A549 (cell line): ENCODE results near the gene TLE1.

Experiments used
- CEBPB ChIP-seq, 2 experiments: fragments of >200 bp in 1 of 2; sonication (Bioruptor Twin) in 1 of 2; formaldehyde crosslinking in 1 of 2; IDR thresholded peaks; 2 replicates each; pipeline ENCODE4 v1.6.1; 2012 to 2016
- CHD2 ChIP-seq: fragments of 150-350 bp; IDR thresholded peaks from 2 replicates; pipeline ENCODE4 v1.6.1; 2014; ENCODE audit warnings: low read length; ENCODE audit not compliant: partially characterized antibody
- CHD4 ChIP-seq: fragments of 200-600 bp; sonication (generic); IDR thresholded peaks from 2 replicates; pipeline ENCODE4 v1.6.1; 2016; ENCODE audit warnings: antibody characterized with exemption, mild to moderate bottlenecking, borderline replicate concordance
- CTCF ChIP-seq: fragments of >200 bp; sonication (Bioruptor Twin); formaldehyde crosslinking; IDR thresholded peaks from 3 replicates; pipeline ENCODE4 v1.5.1; 2016
- EHMT2 ChIP-seq: fragments of 200-600 bp; sonication (generic); IDR thresholded peaks from 2 replicates; pipeline ENCODE4 v1.6.1; 2016; ENCODE audit warnings: antibody characterized with exemption, low read depth, mild to moderate bottlenecking, moderate library complexity
- EP300 ChIP-seq, 2 experiments: fragments of >200 bp; sonication (Bioruptor Twin); formaldehyde crosslinking; IDR thresholded peaks; 2 replicates in 1 of 2; 3 replicates in 1 of 2; pipeline ENCODE4 v1.6.1; 2016 to 2017
- MYC ChIP-seq: IDR thresholded peaks from 2 replicates; pipeline ENCODE4 v1.6.1; 2012; ENCODE audit warnings: mild to moderate bottlenecking, inconsistent platforms, low read length, improper control_type of control experiment, borderline replicate concordance
- POLR2A ChIP-seq: IDR thresholded peaks from 2 replicates; pipeline ENCODE4 v1.6.1; 2012; ENCODE audit warnings: mild to moderate bottlenecking, low read length
- SMC3 ChIP-seq: fragments of >200 bp; sonication (Bioruptor Twin); formaldehyde crosslinking; IDR thresholded peaks from 3 replicates; pipeline ENCODE4 v1.6.1; 2018; ENCODE audit warnings: inconsistent platforms
- ZFP36 ChIP-seq: fragments of 450-650 bp; IDR thresholded peaks from 2 replicates; pipeline ENCODE4 v1.6.1; 2014; ENCODE audit warnings: borderline replicate concordance; ENCODE audit not compliant: partially characterized antibody
- TF ChIP-seq, protein P1 (sequence below): fragments of 200-600 bp; sonication (generic); IDR thresholded peaks from 2 replicates; pipeline ENCODE4 v1.6.1; 2016; ENCODE audit warnings: antibody characterized with exemption, mild to moderate bottlenecking, moderate library complexity

DNA sequence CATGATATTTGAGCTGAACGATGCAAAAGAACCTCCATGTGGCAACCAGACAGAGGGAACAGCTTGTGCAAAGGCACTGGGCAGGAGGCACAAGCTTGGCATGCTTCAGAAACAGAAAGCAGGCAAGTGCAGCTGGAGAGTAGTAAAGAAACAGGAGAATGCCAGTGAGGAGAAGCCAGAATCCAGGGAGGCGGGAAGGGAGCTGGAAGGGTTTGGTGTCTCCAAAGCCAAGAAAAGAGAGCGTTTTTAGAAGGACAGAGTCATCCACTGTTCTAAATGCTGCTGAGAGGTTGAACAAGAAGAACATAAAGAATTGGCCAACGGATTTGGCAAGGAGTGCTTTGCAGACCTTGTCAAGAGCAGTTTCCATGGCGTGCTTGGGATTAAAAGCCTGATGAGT lies 124.7 kb downstream of the TLE1 start:
- TF ChIP-seq ZFP36 (no peak), SMC3 (no peak), CHD2 (no peak), EP300 (IDR thresholded peaks at IDR 0.05) (no peak), CTCF (no peak), POLR2A (no peak), EHMT2 (no peak), MYC (no peak), CEBPB (IDR thresholded peaks at IDR 0.05) (no peak), CHD4 (no peak)
- TF ChIP-seq, protein P1, sequence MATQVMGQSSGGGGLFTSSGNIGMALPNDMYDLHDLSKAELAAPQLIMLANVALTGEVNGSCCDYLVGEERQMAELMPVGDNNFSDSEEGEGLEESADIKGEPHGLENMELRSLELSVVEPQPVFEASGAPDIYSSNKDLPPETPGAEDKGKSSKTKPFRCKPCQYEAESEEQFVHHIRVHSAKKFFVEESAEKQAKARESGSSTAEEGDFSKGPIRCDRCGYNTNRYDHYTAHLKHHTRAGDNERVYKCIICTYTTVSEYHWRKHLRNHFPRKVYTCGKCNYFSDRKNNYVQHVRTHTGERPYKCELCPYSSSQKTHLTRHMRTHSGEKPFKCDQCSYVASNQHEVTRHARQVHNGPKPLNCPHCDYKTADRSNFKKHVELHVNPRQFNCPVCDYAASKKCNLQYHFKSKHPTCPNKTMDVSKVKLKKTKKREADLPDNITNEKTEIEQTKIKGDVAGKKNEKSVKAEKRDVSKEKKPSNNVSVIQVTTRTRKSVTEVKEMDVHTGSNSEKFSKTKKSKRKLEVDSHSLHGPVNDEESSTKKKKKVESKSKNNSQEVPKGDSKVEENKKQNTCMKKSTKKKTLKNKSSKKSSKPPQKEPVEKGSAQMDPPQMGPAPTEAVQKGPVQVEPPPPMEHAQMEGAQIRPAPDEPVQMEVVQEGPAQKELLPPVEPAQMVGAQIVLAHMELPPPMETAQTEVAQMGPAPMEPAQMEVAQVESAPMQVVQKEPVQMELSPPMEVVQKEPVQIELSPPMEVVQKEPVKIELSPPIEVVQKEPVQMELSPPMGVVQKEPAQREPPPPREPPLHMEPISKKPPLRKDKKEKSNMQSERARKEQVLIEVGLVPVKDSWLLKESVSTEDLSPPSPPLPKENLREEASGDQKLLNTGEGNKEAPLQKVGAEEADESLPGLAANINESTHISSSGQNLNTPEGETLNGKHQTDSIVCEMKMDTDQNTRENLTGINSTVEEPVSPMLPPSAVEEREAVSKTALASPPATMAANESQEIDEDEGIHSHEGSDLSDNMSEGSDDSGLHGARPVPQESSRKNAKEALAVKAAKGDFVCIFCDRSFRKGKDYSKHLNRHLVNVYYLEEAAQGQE, result no peak
